Hepatocyte (in vitro differentiated cells): ENCODE results near the gene ZNF710. TPM values are rescaled to one million over a fixed set of nuclear protein-coding genes. Genes with fewer than 3 reads are reported as not detected.
"Not testable (repeated sequence)": the region's sequence is repeated elsewhere in the genome, so short reads cannot be mapped to it uniquely, and the experiment has no call there.

Source experiments
- DNase-seq: peaks from one replicate; pipeline ENCODE4 v3.0.0-alpha.2; 2016; ENCODE audit warnings: low spot score
- H2AFZ ChIP-seq: fragments of 200-600 bp; sonication (generic); 2 replicates; pipeline ENCODE4 v1.6.0; 2016; ENCODE audit warnings: antibody characterized with exemption, mild to moderate bottlenecking
- H3K27ac ChIP-seq: fragments of 200-600 bp; sonication (generic); 2 replicates; pipeline ENCODE4 v1.5.1; 2016; ENCODE audit warnings: mild to moderate bottlenecking
- H3K27me3 ChIP-seq: fragments of 200-600 bp; sonication (generic); 2 replicates; pipeline ENCODE4 v1.6.1; 2016
- H3K36me3 ChIP-seq: fragments of 200-600 bp; sonication (generic); replicated peaks from 2 replicates; pipeline ENCODE4 v1.5.1; 2016; ENCODE audit warnings: low read depth; ENCODE audit not compliant: insufficient read depth
- H3K4me1 ChIP-seq: fragments of 200-600 bp; sonication (generic); 2 replicates; pipeline ENCODE4 v1.5.1; 2016; ENCODE audit warnings: mild to moderate bottlenecking, moderate library complexity; ENCODE audit not compliant: insufficient read depth
- H3K4me2 ChIP-seq: fragments of 200-600 bp; sonication (generic); 2 replicates; pipeline ENCODE4 v1.6.0; 2016
- H3K4me3 ChIP-seq: fragments of 200-600 bp; sonication (generic); 2 replicates; pipeline ENCODE4 v1.5.1; 2016; ENCODE audit warnings: mild to moderate bottlenecking
- H3K79me2 ChIP-seq: fragments of 200-600 bp; sonication (generic); 2 replicates; pipeline ENCODE4 v1.6.0; 2017; ENCODE audit warnings: mild to moderate bottlenecking
- H3K9me2 ChIP-seq: fragments of 200-600 bp; sonication (generic); replicated peaks from 2 replicates; pipeline ENCODE4 v1.6.0; 2017; ENCODE audit warnings: mild to moderate bottlenecking; ENCODE audit not compliant: insufficient read depth
- H3K9me3 ChIP-seq: fragments of 200-600 bp; sonication (generic); 2 replicates; pipeline ENCODE4 v1.5.1; 2016; ENCODE audit warnings: low read depth, mild to moderate bottlenecking
- H4K20me1 ChIP-seq: fragments of 200-600 bp; sonication (generic); 2 replicates; pipeline ENCODE4 v1.6.0; 2016; ENCODE audit warnings: mild to moderate bottlenecking; ENCODE audit not compliant: insufficient read depth, poor library complexity, severe bottlenecking
- EZH2 ChIP-seq: fragments of 200-600 bp; sonication (generic); IDR thresholded peaks from 2 replicates; pipeline ENCODE4 v1.6.1; 2016; ENCODE audit warnings: antibody characterized with exemption, mild to moderate bottlenecking, borderline replicate concordance
- EZH2phosphoT487 ChIP-seq: fragments of 200-600 bp; sonication (generic); IDR thresholded peaks from one replicate; pipeline ENCODE4 v1.6.1; 2018; ENCODE audit warnings: antibody characterized with exemption, mild to moderate bottlenecking, low read depth, moderate library complexity; ENCODE audit not compliant: unreplicated experiment, severe bottlenecking
- WGBS: methylation state at CpG from one replicate; pipeline ENCODE4 v1.1.6; 2016; ENCODE audit warnings: low lambda C conversion rate; ENCODE audit errors: missing lambda C conversion rate; 5-methylcytosine and 5-hydroxymethylcytosine counted together
- polyA plus RNA-seq: library from polyadenylated mRNA; unstranded; fragments of >200 nt; fragmentation: Nextera tagmentation; extraction: Ambion mirVana; gene quantifications from 2 replicates; pipeline ENCODE4 v1.2.1, GENCODE V29; 2016
- total RNA-seq: library from RNA; depleted of rRNA; stranded (reverse); fragments of >200 nt; gene quantifications from 2 replicates; pipeline ENCODE4 v1.2.3, GENCODE V29; 2014
- TF ChIP-seq, protein P1 (sequence below): fragments of 200-600 bp; sonication (generic); IDR thresholded peaks from 2 replicates; pipeline ENCODE4 v1.5.1; 2016; ENCODE audit warnings: antibody characterized with exemption, mild to moderate bottlenecking; ENCODE audit not compliant: poor library complexity

Gene ZNF710
- total and polyA plus RNA-seq, 2 experiments from 2014 or later, result 14.5 to 17.2 TPM

DNA sequence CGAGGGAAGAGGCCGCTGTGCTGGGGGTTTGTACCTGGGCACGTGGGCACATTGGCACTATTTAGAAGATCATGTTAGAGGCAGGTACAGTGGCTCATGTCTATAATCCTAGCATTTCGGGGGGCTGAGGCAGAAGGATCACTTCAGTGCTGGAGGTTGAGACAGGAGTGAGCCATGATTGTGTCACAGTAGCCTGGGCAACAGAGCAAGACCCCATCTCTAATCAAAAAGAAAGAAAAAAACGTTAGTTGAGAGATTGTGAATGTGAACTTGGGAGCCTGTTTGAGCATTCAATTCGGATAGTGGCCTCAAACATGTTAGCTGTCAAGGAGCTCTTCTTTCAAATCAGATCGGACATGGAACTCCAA lies 64.5 kb downstream of the ZNF710 start:
- no peak for DNase-seq
- Histone ChIP-seq H3K27ac (no peak overlapping the region), H3K36me3 (no peaks in the 10 kb centered on the region), H4K20me1 (no peaks in the 10 kb centered on the region), H2AFZ (no peak overlapping the region), H3K4me2 (no peak overlapping the region), H3K9me3 (no peaks in the 10 kb centered on the region), H3K4me1 (peaks cover 11% of the 10 kb centered on the region), H3K79me2 (peaks cover 17% of the 10 kb centered on the region), H3K9me2 (no peaks in the 10 kb centered on the region), H3K4me3 (no peak overlapping the region), H3K27me3 (no peaks in the 10 kb centered on the region)
- 93% methylated on average over 7 of the region's 7 CpGs for WGBS
- TF ChIP-seq, protein P1, sequence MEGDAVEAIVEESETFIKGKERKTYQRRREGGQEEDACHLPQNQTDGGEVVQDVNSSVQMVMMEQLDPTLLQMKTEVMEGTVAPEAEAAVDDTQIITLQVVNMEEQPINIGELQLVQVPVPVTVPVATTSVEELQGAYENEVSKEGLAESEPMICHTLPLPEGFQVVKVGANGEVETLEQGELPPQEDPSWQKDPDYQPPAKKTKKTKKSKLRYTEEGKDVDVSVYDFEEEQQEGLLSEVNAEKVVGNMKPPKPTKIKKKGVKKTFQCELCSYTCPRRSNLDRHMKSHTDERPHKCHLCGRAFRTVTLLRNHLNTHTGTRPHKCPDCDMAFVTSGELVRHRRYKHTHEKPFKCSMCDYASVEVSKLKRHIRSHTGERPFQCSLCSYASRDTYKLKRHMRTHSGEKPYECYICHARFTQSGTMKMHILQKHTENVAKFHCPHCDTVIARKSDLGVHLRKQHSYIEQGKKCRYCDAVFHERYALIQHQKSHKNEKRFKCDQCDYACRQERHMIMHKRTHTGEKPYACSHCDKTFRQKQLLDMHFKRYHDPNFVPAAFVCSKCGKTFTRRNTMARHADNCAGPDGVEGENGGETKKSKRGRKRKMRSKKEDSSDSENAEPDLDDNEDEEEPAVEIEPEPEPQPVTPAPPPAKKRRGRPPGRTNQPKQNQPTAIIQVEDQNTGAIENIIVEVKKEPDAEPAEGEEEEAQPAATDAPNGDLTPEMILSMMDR, result no peak
- no peak for TF ChIP-seq EZH2
- no peak for TF ChIP-seq EZH2phosphoT487

DNA sequence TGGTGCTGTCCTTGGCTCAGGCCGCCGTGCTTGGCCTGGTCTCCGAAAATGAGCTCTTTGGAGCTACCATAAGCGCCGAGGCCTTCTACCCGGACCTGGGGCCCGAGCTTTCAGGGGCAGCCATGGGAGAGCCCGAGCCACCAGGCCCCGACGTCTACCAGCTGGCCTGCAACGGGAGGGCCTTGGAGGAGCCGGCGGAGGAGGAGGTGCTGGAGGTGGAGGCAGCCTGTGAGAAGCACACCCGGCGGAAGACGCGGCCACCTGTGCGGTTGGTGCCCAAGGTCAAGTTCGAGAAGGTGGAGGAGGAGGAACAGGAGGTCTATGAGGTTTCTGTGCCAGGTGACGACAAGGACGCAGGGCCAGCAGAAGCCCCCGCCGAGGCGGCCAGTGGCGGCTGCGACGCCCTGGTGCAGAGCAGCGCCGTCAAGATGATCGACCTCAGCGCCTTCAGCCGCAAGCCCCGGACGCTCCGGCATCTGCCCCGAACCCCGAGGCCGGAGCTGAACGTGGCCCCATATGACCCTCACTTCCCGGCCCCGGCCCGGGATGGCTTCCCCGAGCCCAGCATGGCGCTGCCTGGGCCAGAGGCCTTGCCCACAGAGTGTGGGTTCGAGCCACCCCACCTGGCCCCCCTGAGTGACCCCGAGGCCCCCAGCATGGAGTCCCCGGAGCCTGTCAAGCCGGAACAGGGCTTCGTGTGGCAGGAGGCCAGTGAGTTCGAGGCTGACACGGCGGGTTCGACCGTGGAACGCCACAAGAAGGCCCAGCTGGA lies 66.2 kb downstream of the ZNF710 start:
- 97% methylated on average over 43 of the region's 55 CpGs for WGBS

DNA sequence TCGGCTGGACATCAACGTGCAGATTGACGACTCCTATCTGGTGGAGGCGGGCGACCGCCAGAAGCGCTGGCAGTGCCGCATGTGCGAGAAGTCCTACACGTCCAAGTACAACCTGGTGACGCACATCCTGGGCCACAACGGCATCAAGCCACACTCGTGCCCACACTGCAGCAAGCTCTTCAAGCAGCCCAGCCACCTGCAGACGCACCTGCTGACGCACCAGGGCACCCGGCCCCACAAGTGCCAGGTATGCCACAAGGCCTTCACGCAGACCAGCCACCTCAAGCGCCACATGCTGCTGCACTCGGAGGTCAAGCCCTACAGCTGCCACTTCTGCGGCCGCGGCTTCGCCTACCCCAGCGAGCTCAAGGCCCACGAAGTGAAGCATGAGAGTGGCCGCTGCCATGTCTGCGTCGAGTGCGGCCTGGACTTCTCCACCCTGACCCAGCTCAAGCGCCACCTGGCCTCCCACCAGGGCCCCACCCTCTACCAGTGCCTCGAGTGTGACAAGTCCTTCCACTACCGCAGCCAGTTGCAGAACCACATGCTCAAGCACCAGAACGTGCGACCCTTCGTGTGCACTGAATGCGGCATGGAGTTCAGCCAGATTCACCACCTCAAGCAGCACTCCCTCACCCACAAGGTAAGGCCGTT lies 67.0 kb downstream of the ZNF710 start:
- 96% methylated on average over 37 of the region's 37 CpGs for WGBS
- Histone ChIP-seq H3K36me3 (no peaks in the 10 kb centered on the region), H3K9me3 (no peaks in the 10 kb centered on the region), H3K27ac (no peak overlapping the region), H3K9me2 (no peaks in the 10 kb centered on the region), H3K4me2 (no peak overlapping the region), H3K27me3 (no peaks in the 10 kb centered on the region), H3K79me2 (peaks cover 5% of the 10 kb centered on the region), H3K4me3 (no peak overlapping the region), H4K20me1 (no peaks in the 10 kb centered on the region), H2AFZ (no peak overlapping the region), H3K4me1 (peaks cover 5% of the 10 kb centered on the region)
- no peak for DNase-seq
- TF ChIP-seq EZH2phosphoT487 (no peak), EZH2 (no peak)
- TF ChIP-seq, protein P1, result no peak

More for the DNA sequence above, 66.2 kb downstream of the ZNF710 start:
- Histone ChIP-seq H3K9me3 (no peaks in the 10 kb centered on the region), H3K4me1 (peaks cover 6% of the 10 kb centered on the region), H3K79me2 (peaks cover 6% of the 10 kb centered on the region), H4K20me1 (no peaks in the 10 kb centered on the region), H3K4me2 (no peak overlapping the region), H3K4me3 (no peak overlapping the region), H3K36me3 (no peaks in the 10 kb centered on the region), H2AFZ (no peak overlapping the region), H3K27ac (no peak overlapping the region), H3K9me2 (no peaks in the 10 kb centered on the region), H3K27me3 (no peaks in the 10 kb centered on the region)
- DNase-seq, result no peak
- TF ChIP-seq EZH2 (no peak), EZH2phosphoT487 (no peak)
- TF ChIP-seq, protein P1, result no peak

DNA sequence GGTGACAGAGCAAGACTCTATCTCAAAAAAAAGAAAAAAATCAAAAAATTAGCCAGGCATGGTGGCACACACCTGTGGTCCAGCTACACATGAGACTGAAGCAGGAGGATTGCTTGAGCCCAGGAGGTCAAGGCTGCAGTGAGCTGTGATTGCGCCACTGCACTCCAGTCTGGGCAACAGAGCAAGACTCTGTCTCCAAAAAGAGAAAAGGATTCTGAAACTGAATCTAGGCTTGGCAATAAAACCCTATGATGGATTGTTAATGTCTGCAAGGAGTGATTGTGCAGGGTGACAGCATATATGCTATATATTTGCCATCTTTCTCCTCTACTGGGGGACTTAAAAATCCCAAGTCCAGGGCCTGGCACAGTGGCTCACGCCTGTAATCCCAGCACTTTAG lies 69.5 kb downstream of the ZNF710 start:
- H3K27me3 ChIP-seq, H3K36me3 ChIP-seq, H4K20me1 ChIP-seq, H3K9me3 ChIP-seq, H3K9me2 ChIP-seq, H3K4me3 ChIP-seq, H3K4me2 ChIP-seq, H3K27ac ChIP-seq, DNase-seq, H2AFZ ChIP-seq, H3K79me2 ChIP-seq, H3K4me1 ChIP-seq: not testable (repeated sequence)
- WGBS, result 95% methylated on average over 2 of the region's 2 CpGs
